OCI-LY1 (cell line): ENCODE data around the gene RXFP4.

Experiments
- CTCF ChIP-seq: fragments of 200-600 bp; sonication (generic), shearing (Covaris generic); IDR thresholded peaks from 2 replicates; pipeline ENCODE4 v1.5.1; 2017; ENCODE audit warnings: mild to moderate bottlenecking, antibody characterized with exemption, low read length, moderate library complexity, mixed read lengths
- EZH2 ChIP-seq: fragments of 200-600 bp; sonication (generic), shearing (Covaris generic); IDR thresholded peaks from 2 replicates; pipeline ENCODE4 v1.8.0; 2017; ENCODE audit warnings: borderline replicate concordance, mixed run types, mild to moderate bottlenecking, antibody characterized with exemption, low read length, moderate library complexity, mixed read lengths

DNA sequence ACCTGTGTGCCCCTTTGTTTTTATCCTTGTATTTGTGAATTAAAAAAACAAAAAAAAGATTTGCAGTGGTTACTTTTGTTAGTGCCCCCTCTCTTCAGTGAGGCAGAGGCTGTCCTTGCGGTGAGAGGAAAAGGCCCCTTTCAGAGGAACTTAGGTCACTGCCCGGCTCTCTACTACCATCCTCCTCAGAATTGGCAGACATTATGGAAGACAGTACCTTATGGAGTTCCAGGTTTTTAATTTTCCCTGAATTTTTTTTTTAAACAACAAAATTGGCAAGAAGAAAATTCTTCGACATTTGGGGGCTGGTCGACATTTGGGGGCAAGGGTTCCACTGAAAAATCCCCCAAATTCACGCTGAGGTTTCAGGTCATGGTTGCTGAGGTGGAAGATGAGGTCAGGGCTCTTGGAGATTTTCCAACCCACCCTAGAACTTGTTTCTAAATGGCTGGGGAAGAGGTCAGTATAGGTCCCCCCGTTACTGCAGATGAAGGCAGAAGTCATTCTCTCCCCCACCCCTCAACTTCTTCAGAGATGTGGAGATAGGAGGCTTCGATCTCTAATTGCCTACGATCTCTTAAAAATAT, 5.3 kb downstream of the RXFP4 start:
- TF ChIP-seq CTCF (no peak), EZH2 (no peak)
